OCI-LY3 (cell line): ENCODE data around the gene WDR77.
A peak's percentile ranks its signal among the peaks of the same experiment; 100 is the strongest.

Source experiments
- H2AFZ ChIP-seq: fragments of 200-600, 300-600 bp; shearing (Covaris generic); 2 replicates; pipeline ENCODE4 v1.6.0; 2014; ENCODE audit warnings: antibody characterized with exemption, low read depth, low read length
- H3K27ac ChIP-seq: fragments of 200-600, 300-600 bp; sonication (generic); 2 replicates; pipeline ENCODE4 v1.5.1; 2014; ENCODE audit warnings: mild to moderate bottlenecking, low read length, moderate library complexity, mixed read lengths
- H3K27me3 ChIP-seq: fragments of 200-600, 300-600 bp; sonication (generic); 2 replicates; pipeline ENCODE4 v1.6.1; 2014; ENCODE audit warnings: low read depth, low read length, mixed read lengths
- H3K36me3 ChIP-seq: fragments of 200-600, 300-600 bp; sonication (generic); replicated peaks from 2 replicates; pipeline ENCODE3; 2014; ENCODE audit warnings: low read depth, low read length, mixed read lengths
- H3K4me1 ChIP-seq: fragments of 300-600, 200-600 bp; sonication (generic); 2 replicates; pipeline ENCODE4 v1.6.1; 2014; ENCODE audit warnings: low read length, mixed read lengths
- H3K4me2 ChIP-seq: fragments of 200-600, 300-600 bp; sonication (generic); 2 replicates; pipeline ENCODE4 v1.6.1; 2014; ENCODE audit warnings: low read length, mixed read lengths
- H3K4me3 ChIP-seq: fragments of 300-600, 200-600 bp; sonication (generic); 2 replicates; pipeline ENCODE4 v1.5.1; 2014; ENCODE audit warnings: antibody characterized with exemption, mild to moderate bottlenecking, low read length, moderate library complexity
- H3K79me2 ChIP-seq: fragments of 300-600, 200-600 bp; shearing (Covaris generic); 2 replicates; pipeline ENCODE4 v1.6.1; 2014; ENCODE audit warnings: mild to moderate bottlenecking, low read length, mixed read lengths
- H3K9ac ChIP-seq: fragments of 300-600, 200-600 bp; shearing (Covaris generic); 2 replicates; pipeline ENCODE4 v1.6.0; 2014; ENCODE audit warnings: mild to moderate bottlenecking, low read length, moderate library complexity
- H3K9me3 ChIP-seq: fragments of 200-600, 300-600 bp; shearing (Covaris generic); 2 replicates; pipeline ENCODE4 v1.6.1; 2014; ENCODE audit warnings: low read length, mixed read lengths; ENCODE audit not compliant: insufficient read depth
- H4K20me1 ChIP-seq: fragments of 200-600, 300-600 bp; sonication (generic); 2 replicates; pipeline ENCODE4 v1.6.1; 2016; ENCODE audit warnings: low read length, mixed read lengths; ENCODE audit not compliant: insufficient read depth
- EZH2phosphoT487 ChIP-seq: fragments of 200-600 bp; shearing (Covaris generic); IDR thresholded peaks from 2 replicates; pipeline ENCODE4 v1.6.1; 2018; ENCODE audit warnings: antibody characterized with exemption, mixed run types, low read depth
- TF ChIP-seq, protein P1 (sequence below): fragments of 200-600, 300-600 bp; sonication (generic); IDR thresholded peaks from 2 replicates; pipeline ENCODE4 v1.5.1; 2014; ENCODE audit warnings: antibody characterized with exemption, low read length, low read depth

The WDR77 gene

GRCh38 chr1:111462370-111463028 is 13.4 kb upstream of the WDR77 start:
- Histone ChIP-seq H3K27me3 (no peaks in the 10 kb centered on the region), H2AFZ (no peak overlapping the region), H3K27ac (no peak overlapping the region), H4K20me1 (no peaks in the 10 kb centered on the region), H3K9ac (no peak overlapping the region), H3K36me3 (peaks cover 25% of the 10 kb centered on the region), H3K9me3 (no peaks in the 10 kb centered on the region), H3K4me1 (no peaks in the 10 kb centered on the region), H3K4me2 (no peak overlapping the region), H3K79me2 (no peaks in the 10 kb centered on the region), H3K4me3 (no peak overlapping the region)
- TF ChIP-seq, protein P1, sequence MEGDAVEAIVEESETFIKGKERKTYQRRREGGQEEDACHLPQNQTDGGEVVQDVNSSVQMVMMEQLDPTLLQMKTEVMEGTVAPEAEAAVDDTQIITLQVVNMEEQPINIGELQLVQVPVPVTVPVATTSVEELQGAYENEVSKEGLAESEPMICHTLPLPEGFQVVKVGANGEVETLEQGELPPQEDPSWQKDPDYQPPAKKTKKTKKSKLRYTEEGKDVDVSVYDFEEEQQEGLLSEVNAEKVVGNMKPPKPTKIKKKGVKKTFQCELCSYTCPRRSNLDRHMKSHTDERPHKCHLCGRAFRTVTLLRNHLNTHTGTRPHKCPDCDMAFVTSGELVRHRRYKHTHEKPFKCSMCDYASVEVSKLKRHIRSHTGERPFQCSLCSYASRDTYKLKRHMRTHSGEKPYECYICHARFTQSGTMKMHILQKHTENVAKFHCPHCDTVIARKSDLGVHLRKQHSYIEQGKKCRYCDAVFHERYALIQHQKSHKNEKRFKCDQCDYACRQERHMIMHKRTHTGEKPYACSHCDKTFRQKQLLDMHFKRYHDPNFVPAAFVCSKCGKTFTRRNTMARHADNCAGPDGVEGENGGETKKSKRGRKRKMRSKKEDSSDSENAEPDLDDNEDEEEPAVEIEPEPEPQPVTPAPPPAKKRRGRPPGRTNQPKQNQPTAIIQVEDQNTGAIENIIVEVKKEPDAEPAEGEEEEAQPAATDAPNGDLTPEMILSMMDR: no peak
- TF ChIP-seq EZH2phosphoT487: no peak

- no peaks in the 10 kb centered on the region for H3K79me2 ChIP-seq
- no peaks in the 10 kb centered on the region for H3K27me3 ChIP-seq
- no peak overlapping the region for H3K4me3 ChIP-seq
- no peak overlapping the region for H3K9ac ChIP-seq
- H3K9me3 ChIP-seq: no peaks in the 10 kb centered on the region
- TF ChIP-seq EZH2phosphoT487: no peak
- TF ChIP-seq, protein P1: no peak
- H3K4me1 ChIP-seq: no peaks in the 10 kb centered on the region
- no peak overlapping the region for H3K4me2 ChIP-seq
- peaks cover 26% of the 10 kb centered on the region for H3K36me3 ChIP-seq
- H4K20me1 ChIP-seq: no peaks in the 10 kb centered on the region
- no peak overlapping the region for H2AFZ ChIP-seq
- H3K27ac ChIP-seq: no peak overlapping the region
Measured at GRCh38 chr1:111461765-111462164, 12.7 kb upstream of the WDR77 start.

DNA sequence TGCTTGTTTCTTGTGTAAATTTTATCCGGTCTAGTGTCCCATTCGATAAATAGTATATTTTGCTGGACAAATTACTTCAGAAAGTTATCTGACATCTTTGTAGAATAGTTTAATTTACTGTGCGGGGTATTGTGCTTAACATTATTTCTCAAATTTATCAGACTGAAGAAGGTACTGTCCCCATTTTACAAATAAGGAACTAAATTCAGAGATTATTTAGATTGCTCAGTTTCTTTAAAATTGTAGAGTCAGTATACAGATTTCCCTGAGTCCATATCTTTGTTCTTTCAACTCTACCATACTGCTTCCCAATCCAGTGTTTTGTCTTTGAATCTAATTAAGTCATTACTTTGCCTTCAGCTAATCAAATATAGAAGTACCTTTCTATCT is 6.6 kb upstream of the WDR77 start:
- Histone ChIP-seq H3K27ac (peak overlapping the region; percentile 47), H3K4me2 (peak overlapping the region; percentile 54), H3K9ac (no peak overlapping the region), H3K27me3 (no peaks in the 10 kb centered on the region), H2AFZ (no peak overlapping the region), H3K4me3 (no peak overlapping the region), H3K4me1 (peaks cover 30% of the 10 kb centered on the region), H3K9me3 (no peaks in the 10 kb centered on the region), H3K36me3 (peaks cover 30% of the 10 kb centered on the region), H3K79me2 (peaks cover 42% of the 10 kb centered on the region), H4K20me1 (0 out of 2 replicates have a peak, but pooled peaks cover 3% of the 10 kb centered on the region)
- TF ChIP-seq, protein P1: no peak
- TF ChIP-seq EZH2phosphoT487: no peak

- TF ChIP-seq, protein P1: no peak
- no peak for TF ChIP-seq EZH2phosphoT487
- Histone ChIP-seq H3K27ac (peak overlapping the region; percentile 47), H3K79me2 (peaks cover 48% of the 10 kb centered on the region), H3K9me3 (no peaks in the 10 kb centered on the region), H3K4me1 (peaks cover 35% of the 10 kb centered on the region), H3K4me3 (peak overlapping the region; percentile 29; the same call in 1 of the 2 replicates), H4K20me1 (0 out of 2 replicates have a peak, but pooled peaks cover 3% of the 10 kb centered on the region), H3K4me2 (peak overlapping the region; percentile 54), H3K36me3 (peaks cover 30% of the 10 kb centered on the region), H2AFZ (no peak overlapping the region), H3K9ac (peak overlapping the region; percentile 5; the same call in 1 of the 2 replicates), H3K27me3 (no peaks in the 10 kb centered on the region)
Measured at GRCh38 chr1:111454859-111455641, 6.0 kb upstream of the WDR77 start.
